HT-29 (cell line): ENCODE measurements around the gene OR2T27. TPM values are rescaled to one million over a fixed set of nuclear protein-coding genes. Genes with fewer than 3 reads are reported as not detected.
"Not testable (repeated sequence)": the region's sequence is repeated elsewhere in the genome, so short reads cannot be mapped to it uniquely, and the experiment has no call there.

Source experiments
- DNase-seq: peaks from one replicate; pipeline ENCODE4 v3.0.0-alpha.2; 2015; ENCODE audit warnings: low spot score
- total RNA-seq: library from RNA; depleted of rRNA; stranded (reverse); fragments of >200 nt; shearing (Covaris generic); gene quantifications from 2 replicates; pipeline ENCODE4 v1.2.3, GENCODE V29; 2014; rRNA removed

OR2T27 gene
- total RNA-seq, 1 experiment from 2014 or later: not detected

DNA sequence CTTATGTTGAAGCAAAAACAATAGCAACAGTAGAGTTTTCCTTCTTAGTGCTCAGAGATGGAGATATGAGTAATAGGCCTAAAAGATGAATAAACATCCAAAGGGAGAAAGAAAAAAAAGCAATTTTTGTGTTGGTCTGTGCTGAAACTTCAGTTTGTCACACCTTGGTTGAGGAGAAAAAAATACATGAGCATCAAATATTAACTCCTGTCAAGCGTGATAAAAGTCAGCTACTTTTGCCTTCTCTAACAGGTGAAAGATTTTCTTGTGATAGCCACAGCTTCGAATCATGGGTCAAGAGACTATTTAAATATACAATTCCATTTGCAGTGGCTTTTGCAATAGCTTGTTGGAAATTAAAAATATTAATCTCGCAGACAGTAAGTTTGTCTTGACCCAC lies 14.4 kb downstream of the OR2T27 start:
- DNase-seq: not testable (repeated sequence)

GRCh38 chr1:248639652-248640051 lies 15.7 kb downstream of the OR2T27 start:
- DNase-seq: not testable (repeated sequence)

DNA sequence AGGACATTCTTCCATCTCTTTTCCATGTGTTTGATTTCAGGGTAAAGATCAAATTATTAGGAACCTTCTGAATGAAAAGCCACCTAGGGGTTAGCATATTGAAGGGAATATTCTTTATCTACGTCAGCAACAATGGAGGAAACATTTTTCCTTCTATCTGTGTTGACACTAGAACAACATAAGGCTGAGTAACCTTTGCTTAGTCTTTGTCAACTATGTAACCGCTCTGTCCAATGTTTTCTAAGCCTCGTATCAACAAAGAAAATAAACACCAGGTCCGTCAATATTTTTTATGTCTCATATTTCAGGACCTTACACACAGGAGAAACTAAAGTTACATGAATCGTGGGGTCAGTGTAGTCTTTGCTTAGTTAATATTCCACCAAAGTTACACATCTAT lies 18.7 kb downstream of the OR2T27 start:
- not testable (repeated sequence) for DNase-seq

GRCh38 chr1:248634991-248635390 lies 20.3 kb downstream of the OR2T27 start, which contains the start of gene OR2T11:
Gene OR2T11, minus strand, starts transcription at chr1:248635091. Its CDS starts 7,963 bp downstream, at chr1:248627128.
- DNase-seq: not testable (repeated sequence)

GRCh38 chr1:248631354-248632008 lies 23.8 kb downstream of the OR2T27 start:
- DNase-seq: no peak

- DNase-seq: no peak
These were observed 24.8 kb downstream of the OR2T27 start for GRCh38 chr1:248630551-248630950.

- DNase-seq: no peak
These were observed 27.1 kb downstream of the OR2T27 start for GRCh38 chr1:248627971-248628844.

DNA sequence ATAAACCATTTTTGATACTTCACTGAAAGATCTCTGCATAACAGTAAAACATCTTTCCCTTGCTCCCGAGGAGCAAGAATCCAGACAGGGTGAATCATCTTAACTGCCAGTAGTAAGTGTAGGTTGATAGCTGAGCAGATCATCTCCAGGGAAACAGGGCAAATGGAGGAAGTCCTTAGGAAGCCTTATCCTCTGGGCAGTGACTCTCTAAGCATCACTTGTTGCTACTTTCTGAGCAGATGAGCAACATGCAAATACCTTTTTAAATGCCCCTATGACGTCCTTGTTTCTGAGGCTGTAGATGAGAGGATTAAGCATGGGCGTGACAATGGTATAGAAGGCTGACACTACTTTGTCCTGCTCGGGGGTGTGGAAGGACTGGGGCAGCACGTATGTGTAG lies 29.4 kb downstream of the OR2T27 start:
- no peak for DNase-seq

DNA sequence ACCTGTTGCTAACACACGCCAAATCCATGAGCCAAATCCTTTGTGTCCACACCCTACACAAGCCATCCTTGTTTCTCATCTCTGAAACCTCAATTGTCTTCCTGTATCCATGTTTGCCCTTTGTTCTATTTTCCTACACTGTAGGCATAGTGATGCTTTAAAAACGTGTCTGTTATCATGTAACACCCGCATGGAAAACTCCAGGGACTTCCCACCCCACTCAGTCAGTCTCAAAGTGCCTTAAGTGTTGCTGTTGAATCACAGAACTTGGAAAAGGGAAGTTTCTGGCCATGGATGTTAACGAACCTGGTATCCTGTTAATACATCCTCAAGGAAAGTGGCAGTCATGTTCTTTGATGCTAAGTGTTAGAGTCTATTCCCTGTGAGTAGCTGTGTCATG lies 30.2 kb downstream of the OR2T27 start:
- DNase-seq: no peak

DNA sequence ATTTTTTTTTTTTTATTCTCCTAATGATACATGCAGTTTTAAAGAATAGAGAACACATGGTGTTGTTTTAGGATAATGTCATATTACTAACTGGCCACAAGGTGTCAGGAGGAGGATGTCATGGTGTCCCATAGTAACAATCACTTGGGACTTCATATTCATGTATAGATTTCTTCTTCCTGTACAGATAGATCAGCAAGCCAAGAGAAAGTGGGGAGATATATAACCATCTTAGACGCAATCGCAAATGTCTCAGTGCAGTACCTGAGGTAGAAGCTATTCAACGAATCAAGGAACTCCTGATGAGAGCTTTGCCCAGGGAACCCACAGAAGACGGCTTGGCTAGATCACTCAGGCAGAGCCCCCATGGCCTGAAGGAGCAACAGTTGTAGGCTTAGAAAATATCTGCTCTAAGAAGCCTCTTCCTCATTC lies 32.7 kb downstream of the OR2T27 start:
- DNase-seq: peak; percentile 56

DNA sequence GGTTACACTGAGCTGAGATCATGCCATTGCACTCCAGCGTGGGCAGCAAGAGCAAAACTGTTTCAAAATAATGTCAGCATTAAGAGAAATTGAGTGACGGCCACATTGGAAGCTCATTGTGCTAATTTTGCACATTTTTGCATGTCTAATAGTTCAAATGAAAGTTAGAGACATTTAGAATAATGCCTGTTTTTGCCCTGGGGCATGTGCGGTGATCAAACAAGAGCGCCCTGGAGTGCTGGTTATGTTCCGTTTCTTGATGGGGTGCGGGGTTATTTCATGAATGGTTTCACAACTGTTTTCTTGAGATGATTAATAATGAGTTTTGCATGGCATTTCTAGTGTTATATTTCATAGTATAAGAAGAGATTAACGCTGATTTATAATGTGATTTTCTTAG lies 33.6 kb downstream of the OR2T27 start:
- DNase-seq: no peak

DNA sequence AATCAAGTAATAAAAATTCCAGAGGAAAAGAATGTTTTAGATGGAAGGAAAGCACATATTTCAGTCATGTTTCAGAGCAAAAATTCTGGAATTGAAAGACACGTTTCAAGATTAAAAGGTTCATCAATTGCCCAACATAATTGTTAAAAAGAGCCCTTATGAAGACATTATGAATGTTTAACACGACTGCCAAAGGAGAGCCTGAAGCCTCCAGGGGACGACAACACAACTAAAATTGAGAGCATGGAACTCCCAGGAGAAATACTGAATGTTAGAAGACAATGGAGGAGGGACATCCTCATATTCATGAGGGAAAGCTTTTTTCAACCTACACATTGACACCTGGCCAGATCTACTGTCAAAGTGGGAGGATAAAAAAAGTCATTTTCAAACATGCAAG lies 36.5 kb downstream of the OR2T27 start:
- peak; percentile 58 for DNase-seq

- DNase-seq: no peak
These were observed 37.2 kb downstream of the OR2T27 start for GRCh38 chr1:248618119-248618518.

- DNase-seq: no peak
These were observed 41.6 kb downstream of the OR2T27 start for GRCh38 chr1:248613742-248614141.

GRCh38 chr1:248611883-248612414 lies 43.4 kb downstream of the OR2T27 start:
- no peak for DNase-seq

DNA sequence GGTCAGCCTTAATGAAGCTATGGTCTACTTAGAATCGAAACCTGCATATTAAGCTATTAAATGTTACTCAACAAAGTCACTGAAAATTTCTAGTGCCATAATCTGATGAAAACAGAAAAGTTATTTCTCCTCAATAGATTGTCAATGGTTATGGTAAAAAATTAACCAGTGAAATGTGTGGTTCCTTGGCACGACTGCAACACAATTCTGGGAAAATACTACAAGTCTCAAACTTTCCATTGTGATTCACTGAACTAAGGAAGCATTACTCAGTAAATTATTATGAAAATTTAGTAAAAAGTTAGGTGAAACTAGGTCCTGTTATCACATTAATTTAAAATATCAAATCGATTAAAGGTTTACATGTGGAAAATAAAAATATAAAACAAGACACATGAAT lies 45.0 kb downstream of the OR2T27 start:
- no peak for DNase-seq

Other genes starting within 250 kb of the OR2T27 start
- not detected in 2 replicates for gene OR2T2, start 209.9 kb downstream of the OR2T27 start, total RNA-seq
- not detected in 2 replicates for gene OR2T3, start 182.2 kb downstream of the OR2T27 start, total RNA-seq
- gene OR2T5, start 166.9 kb downstream of the OR2T27 start, total RNA-seq: not detected in 2 replicates
- not detected in 2 replicates for gene OR2G6, start 147.5 kb downstream of the OR2T27 start, total RNA-seq
- gene OR2T29, start 92.8 kb downstream of the OR2T27 start, total RNA-seq: not detected in 2 replicates
- gene OR2T34, start 80.8 kb downstream of the OR2T27 start, total RNA-seq: not detected in 2 replicates
- gene OR2T10, start 57.8 kb downstream of the OR2T27 start, total RNA-seq: not detected in 2 replicates
- gene OR2T11, start 20.4 kb downstream of the OR2T27 start, total RNA-seq: not detected in 2 replicates
- not detected in 2 replicates for gene OR2T35, start 10.2 kb downstream of the OR2T27 start, total RNA-seq
- not detected in 2 replicates for gene OR14I1, start 47.2 kb upstream of the OR2T27 start, total RNA-seq
- gene LYPD8, start 100.2 kb upstream of the OR2T27 start, total RNA-seq: 2.4 TPM in 1 of 2 replicates, not detected in the other
- gene SH3BP5L, start 170.4 kb upstream of the OR2T27 start, total RNA-seq: 23.4 and 23.5 TPM in 2 replicates
- gene ZNF672, start 182.7 kb upstream of the OR2T27 start, total RNA-seq: 36.0 and 37.7 TPM in 2 replicates
- gene ZNF692, start 203.6 kb upstream of the OR2T27 start, total RNA-seq: 57.9 and 58.0 TPM in 2 replicates